PC-3 (cell line): ENCODE measurements around the gene NEIL1. TPM values are rescaled to one million over a fixed set of nuclear protein-coding genes. Genes with fewer than 3 reads are reported as not detected.

ENCODE experiments used
- ATAC-seq: fragments of 200-7000 bp; cut with Tn5 transposase; 2 replicates; pipeline ENCODE4 v1.9.1; 2020; ENCODE audit warnings: mild to moderate bottlenecking, moderate library complexity
- BruUV-seq: library from RNA; stranded (reverse); fragments of 400-500 nt; replicated peaks from 2 replicates; lab custom pipeline; 2021; lab: Mats Ljungman, UMichigan
- CTCF ChIA-PET: fragments of 300-600 bp; sonication (Branson Sonifier 250); formaldehyde crosslinking; loops from one replicate; lab custom pipeline; 2022; ENCODE audit warnings: antibody characterized with exemption; lab: Charles Lee
- POLR2A ChIA-PET: fragments of 300-600 bp; sonication (Branson Sonifier 250); formaldehyde crosslinking; loops from one replicate; lab custom pipeline; 2022; ENCODE audit warnings: antibody characterized with exemption; ENCODE audit not compliant: unreplicated experiment; lab: Charles Lee
- DNase-seq: peaks from one replicate; pipeline ENCODE4 v3.0.0-alpha.2; 2015
- H2AFZ ChIP-seq: fragments of 300-600 bp; sonication (generic); 2 replicates; pipeline ENCODE4 v1.6.0; 2016; ENCODE audit warnings: antibody characterized with exemption, low read length
- H3F3A ChIP-seq: fragments of 300-600 bp; sonication (generic); one replicate; pipeline ENCODE4 v1.6.0; 2017; ENCODE audit warnings: antibody characterized with exemption, low read length, control low read depth, mild to moderate bottlenecking; ENCODE audit not compliant: unreplicated experiment
- H3K27ac ChIP-seq: fragments of 300-600 bp; sonication (generic); 2 replicates; pipeline ENCODE4 v1.5.1; 2016; ENCODE audit warnings: mild to moderate bottlenecking, low read length
- H3K27me3 ChIP-seq: fragments of 300-600 bp; sonication (generic); 2 replicates; pipeline ENCODE4 v1.6.1; 2016; ENCODE audit warnings: low read length, mixed read lengths
- H3K36me3 ChIP-seq: fragments of 300-600 bp; sonication (generic); 2 replicates; pipeline ENCODE4 v1.6.1; 2016; ENCODE audit warnings: low read depth, mixed run types, low read length, mixed read lengths
- H3K4me1 ChIP-seq: fragments of 300-600 bp; sonication (generic); 2 replicates; pipeline ENCODE4 v1.5.1; 2016; ENCODE audit warnings: low read length; ENCODE audit not compliant: insufficient read depth
- H3K4me2 ChIP-seq: fragments of 300-600 bp; sonication (generic); 2 replicates; pipeline ENCODE4 v1.6.0; 2016; ENCODE audit warnings: low read length
- H3K4me3 ChIP-seq: fragments of 300-600 bp; sonication (generic); 2 replicates; pipeline ENCODE4 v1.5.1; 2016; ENCODE audit warnings: mild to moderate bottlenecking, low read length, mixed read lengths
- H3K79me2 ChIP-seq: fragments of 300-600 bp; sonication (generic); 2 replicates; pipeline ENCODE4 v1.6.1; 2017; ENCODE audit warnings: low read length, mixed read lengths
- H3K9ac ChIP-seq: fragments of 300-600 bp; sonication (generic); 2 replicates; pipeline ENCODE4 v1.6.0; 2016; ENCODE audit warnings: mild to moderate bottlenecking, low read length
- H3K9me2 ChIP-seq: fragments of 300-600 bp; sonication (generic); replicated peaks from 2 replicates; pipeline ENCODE4 v1.6.1; 2016; ENCODE audit warnings: mixed run types, low read length, mixed read lengths
- H3K9me3 ChIP-seq: fragments of 300-600 bp; sonication (generic); 2 replicates; pipeline ENCODE4 v1.6.1; 2016; ENCODE audit warnings: low read length, mixed read lengths
- H4K20me1 ChIP-seq: fragments of 300-600 bp; sonication (generic); 2 replicates; pipeline ENCODE4 v1.6.1; 2016; ENCODE audit warnings: low read length, mixed read lengths
- EZH2 ChIP-seq: fragments of 300-600 bp; sonication (generic); IDR thresholded peaks from one replicate; pipeline ENCODE4 v1.6.1; 2017; ENCODE audit warnings: antibody characterized with exemption, mild to moderate bottlenecking, low read length; ENCODE audit not compliant: unreplicated experiment
- EZH2phosphoT487 ChIP-seq: fragments of 300-600 bp; sonication (generic); IDR thresholded peaks from 2 replicates; pipeline ENCODE4 v1.6.1; 2018; ENCODE audit warnings: mild to moderate bottlenecking, antibody characterized with exemption, low read length, borderline replicate concordance
- intact Hi-C: fragments of 100-400 bp; cut with micrococcal nuclease; formaldehyde crosslinking; loops from 2 replicates; pipeline ENCODE4 v1.9.0; 2023
- total RNA-seq: library from RNA; depleted of rRNA; stranded (reverse); fragments of >200 nt; gene quantifications from 2 replicates; pipeline ENCODE4 v1.2.3, GENCODE V29; 2014
- TF ChIP-seq, protein P1 (sequence below): fragments of 300-600 bp; sonication (generic); conservative IDR thresholded peaks from 2 replicates; pipeline ENCODE4 v1.5.1; 2017; ENCODE audit warnings: antibody characterized with exemption, low read depth, mild to moderate bottlenecking, low read length

The NEIL1 gene
- total RNA-seq, 1 experiment from 2014 or later: 4.1 TPM

DNA sequence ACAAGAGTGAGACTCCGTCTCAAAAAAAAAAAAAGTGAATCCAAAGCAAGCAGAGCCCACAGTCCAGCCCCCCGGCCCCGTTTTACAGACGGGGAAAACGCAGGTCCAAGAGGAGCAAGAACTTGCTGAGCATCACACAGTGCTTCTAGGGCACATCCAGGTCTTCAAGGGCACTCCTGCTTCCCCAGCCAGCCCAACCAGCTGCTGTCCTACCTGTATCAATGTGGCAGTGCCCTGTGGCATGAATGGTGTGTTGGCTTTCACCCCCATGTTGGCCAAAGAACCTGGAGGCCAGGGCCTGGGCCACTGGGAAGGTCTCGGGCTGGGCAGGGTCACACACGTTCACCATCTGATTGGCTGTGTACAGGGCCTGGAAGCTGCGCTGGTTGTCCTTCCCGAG is 16.9 kb downstream of the NEIL1 start:
- Histone ChIP-seq H3K36me3 (peaks cover 13% of the 10 kb centered on the region), H3K9me3 (no peaks in the 10 kb centered on the region), H3K9me2 (no peaks in the 10 kb centered on the region), H3K27ac (no peak overlapping the region), H3K27me3 (no peaks in the 10 kb centered on the region), H3K79me2 (peaks cover 13% of the 10 kb centered on the region; the same call in 1 of the 2 replicates), H3F3A (no peaks in the 10 kb centered on the region), H3K4me1 (peaks cover 8% of the 10 kb centered on the region), H3K4me3 (no peak overlapping the region), H4K20me1 (no peaks in the 10 kb centered on the region), H2AFZ (no peak overlapping the region), H3K9ac (no peak overlapping the region), H3K4me2 (no peak overlapping the region)
- no peak for ATAC-seq
- POLR2A ChIA-PET: interaction anchor here (0.6 kb wide), 1 partner anchor 88 kb away, joined by 6 read pairs; no protein-coding TSS in a partner anchor
- TF ChIP-seq, protein P1, sequence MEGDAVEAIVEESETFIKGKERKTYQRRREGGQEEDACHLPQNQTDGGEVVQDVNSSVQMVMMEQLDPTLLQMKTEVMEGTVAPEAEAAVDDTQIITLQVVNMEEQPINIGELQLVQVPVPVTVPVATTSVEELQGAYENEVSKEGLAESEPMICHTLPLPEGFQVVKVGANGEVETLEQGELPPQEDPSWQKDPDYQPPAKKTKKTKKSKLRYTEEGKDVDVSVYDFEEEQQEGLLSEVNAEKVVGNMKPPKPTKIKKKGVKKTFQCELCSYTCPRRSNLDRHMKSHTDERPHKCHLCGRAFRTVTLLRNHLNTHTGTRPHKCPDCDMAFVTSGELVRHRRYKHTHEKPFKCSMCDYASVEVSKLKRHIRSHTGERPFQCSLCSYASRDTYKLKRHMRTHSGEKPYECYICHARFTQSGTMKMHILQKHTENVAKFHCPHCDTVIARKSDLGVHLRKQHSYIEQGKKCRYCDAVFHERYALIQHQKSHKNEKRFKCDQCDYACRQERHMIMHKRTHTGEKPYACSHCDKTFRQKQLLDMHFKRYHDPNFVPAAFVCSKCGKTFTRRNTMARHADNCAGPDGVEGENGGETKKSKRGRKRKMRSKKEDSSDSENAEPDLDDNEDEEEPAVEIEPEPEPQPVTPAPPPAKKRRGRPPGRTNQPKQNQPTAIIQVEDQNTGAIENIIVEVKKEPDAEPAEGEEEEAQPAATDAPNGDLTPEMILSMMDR: no peak
- no peak for TF ChIP-seq EZH2phosphoT487
- CTCF ChIA-PET: no interaction called here
- BruUV-seq: no TSS peak
- no peak for DNase-seq
- intact Hi-C loops: loop anchor here (10.0 kb wide), 1 partner anchor 281 kb away; the partner anchor contains the start of genes IMP3 and SNX33

DNA sequence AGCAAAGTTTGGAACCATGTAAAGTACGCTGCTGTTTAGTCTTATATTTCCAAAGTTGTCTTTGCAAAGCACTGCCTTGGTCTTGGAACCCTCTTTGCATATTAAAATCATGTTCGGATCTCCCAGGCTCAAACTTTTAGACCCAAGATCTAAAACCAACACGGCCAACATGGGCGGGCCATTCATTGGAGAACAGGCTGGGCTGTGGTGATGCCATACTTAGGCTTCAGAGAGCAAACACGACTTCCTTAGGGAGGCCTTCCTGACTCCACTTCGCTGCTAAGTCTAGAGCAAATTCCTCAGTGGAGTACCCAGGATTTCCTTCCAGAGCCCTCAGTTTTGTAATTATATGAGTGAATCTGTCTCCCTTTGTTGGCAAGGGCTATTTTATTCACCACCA is 18.0 kb downstream of the NEIL1 start:
- TF ChIP-seq EZH2phosphoT487 (no peak), EZH2 (no peak)
- TF ChIP-seq, protein P1: no peak
- Histone ChIP-seq H3F3A (no peaks in the 10 kb centered on the region), H3K27ac (no peak overlapping the region), H3K27me3 (no peaks in the 10 kb centered on the region), H3K9me2 (no peaks in the 10 kb centered on the region), H4K20me1 (no peaks in the 10 kb centered on the region), H3K4me2 (no peak overlapping the region), H3K4me3 (no peak overlapping the region), H3K9ac (no peak overlapping the region), H2AFZ (no peak overlapping the region), H3K36me3 (peaks cover 12% of the 10 kb centered on the region), H3K4me1 (peaks cover 16% of the 10 kb centered on the region), H3K9me3 (no peaks in the 10 kb centered on the region), H3K79me2 (peaks cover 24% of the 10 kb centered on the region; the same call in 1 of the 2 replicates)
- POLR2A ChIA-PET: no interaction called here
- intact Hi-C loops: loop anchor here (10.0 kb wide), 1 partner anchor 280 kb away; the partner anchor contains the start of genes IMP3 and SNX33
- ATAC-seq: no peak
- no TSS peak for BruUV-seq
- CTCF ChIA-PET: no interaction called here
- DNase-seq: no peak

DNA sequence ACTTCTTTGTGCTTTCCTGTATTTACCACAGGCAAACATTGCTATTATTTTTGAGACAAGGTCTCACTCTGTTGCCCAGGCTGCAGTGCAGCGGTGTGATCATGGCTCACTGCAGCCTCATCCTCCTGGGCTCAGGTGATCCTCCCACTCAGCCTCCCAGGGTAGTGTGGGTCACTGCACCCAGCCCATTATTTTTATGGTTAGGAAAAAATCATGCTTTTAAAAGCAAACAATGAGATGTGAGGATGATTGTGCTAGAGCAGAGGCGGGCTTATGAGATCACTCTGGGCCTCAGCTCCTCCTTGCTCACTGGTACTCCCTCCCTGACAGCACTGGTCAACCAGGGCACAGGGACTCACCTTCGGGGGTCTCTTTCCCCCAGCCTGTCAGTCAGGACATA is 19.3 kb downstream of the NEIL1 start:
- ATAC-seq (no peak), DNase-seq (no peak)
- no peak overlapping the region for H3K27ac ChIP-seq
- TF ChIP-seq, protein P1: no peak
- no peak for TF ChIP-seq EZH2
- no peak for TF ChIP-seq EZH2phosphoT487
- H3K4me2 ChIP-seq: no peak overlapping the region
- peaks cover 23% of the 10 kb centered on the region for H3K36me3 ChIP-seq
- CTCF ChIA-PET: no interaction called here
- no peak overlapping the region for H3K9ac ChIP-seq
- peaks cover 29% of the 10 kb centered on the region; the same call in 1 of the 2 replicates for H3K79me2 ChIP-seq
- H3K4me1 ChIP-seq: peaks cover 16% of the 10 kb centered on the region
- no peaks in the 10 kb centered on the region for H3F3A ChIP-seq
- POLR2A ChIA-PET: no interaction called here
- H3K9me3 ChIP-seq: no peaks in the 10 kb centered on the region
- no peaks in the 10 kb centered on the region for H3K9me2 ChIP-seq
- BruUV-seq: no TSS peak
- intact Hi-C loops: loop anchor here (10.0 kb wide), 1 partner anchor 279 kb away; the partner anchor contains the start of genes IMP3 and SNX33
- H2AFZ ChIP-seq: no peak overlapping the region
- no peaks in the 10 kb centered on the region for H3K27me3 ChIP-seq
- H3K4me3 ChIP-seq: no peak overlapping the region
- no peaks in the 10 kb centered on the region for H4K20me1 ChIP-seq
